ENCODE measurements around the gene CFAP58.

CFAP58 gene

DNA sequence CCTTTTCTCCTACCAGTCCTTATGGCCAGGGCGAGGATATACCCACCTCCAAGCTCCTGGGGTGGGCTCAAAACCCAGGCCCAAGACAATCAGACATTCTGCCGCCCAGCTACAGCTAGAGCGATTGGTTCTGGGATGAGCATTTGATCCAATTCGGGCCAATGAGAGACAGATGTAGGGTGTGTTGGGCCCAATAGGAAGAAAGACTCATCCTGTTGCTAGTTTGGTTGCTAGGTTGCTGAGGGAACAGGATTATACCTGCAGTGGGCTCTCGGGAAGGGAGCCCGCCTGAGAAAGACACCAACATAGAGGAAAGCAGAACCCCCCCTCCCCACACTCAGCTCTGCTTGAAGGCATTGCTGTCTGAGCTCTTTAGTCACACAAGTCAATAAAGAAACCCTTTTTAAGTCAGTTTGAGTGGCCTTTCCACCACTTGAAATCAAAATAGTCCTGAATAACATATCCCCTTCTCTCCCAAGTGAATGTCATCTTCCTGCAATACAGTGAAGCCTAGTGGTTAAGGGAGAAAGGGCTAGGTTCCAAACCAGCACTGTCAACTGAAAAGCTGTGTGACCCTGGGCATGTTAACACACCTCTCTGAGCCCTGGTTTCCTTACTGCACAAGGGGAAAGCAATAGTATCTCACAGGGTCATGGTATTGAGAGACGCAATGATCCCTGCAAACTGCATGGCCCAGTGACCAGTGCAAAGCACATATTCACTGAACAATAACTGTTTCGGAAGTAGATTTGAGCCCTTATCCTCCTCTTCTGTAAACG is 37.1 kb upstream of the CFAP58 start:
- TF ChIP-seq, protein P1, sequence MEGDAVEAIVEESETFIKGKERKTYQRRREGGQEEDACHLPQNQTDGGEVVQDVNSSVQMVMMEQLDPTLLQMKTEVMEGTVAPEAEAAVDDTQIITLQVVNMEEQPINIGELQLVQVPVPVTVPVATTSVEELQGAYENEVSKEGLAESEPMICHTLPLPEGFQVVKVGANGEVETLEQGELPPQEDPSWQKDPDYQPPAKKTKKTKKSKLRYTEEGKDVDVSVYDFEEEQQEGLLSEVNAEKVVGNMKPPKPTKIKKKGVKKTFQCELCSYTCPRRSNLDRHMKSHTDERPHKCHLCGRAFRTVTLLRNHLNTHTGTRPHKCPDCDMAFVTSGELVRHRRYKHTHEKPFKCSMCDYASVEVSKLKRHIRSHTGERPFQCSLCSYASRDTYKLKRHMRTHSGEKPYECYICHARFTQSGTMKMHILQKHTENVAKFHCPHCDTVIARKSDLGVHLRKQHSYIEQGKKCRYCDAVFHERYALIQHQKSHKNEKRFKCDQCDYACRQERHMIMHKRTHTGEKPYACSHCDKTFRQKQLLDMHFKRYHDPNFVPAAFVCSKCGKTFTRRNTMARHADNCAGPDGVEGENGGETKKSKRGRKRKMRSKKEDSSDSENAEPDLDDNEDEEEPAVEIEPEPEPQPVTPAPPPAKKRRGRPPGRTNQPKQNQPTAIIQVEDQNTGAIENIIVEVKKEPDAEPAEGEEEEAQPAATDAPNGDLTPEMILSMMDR (conservative IDR thresholded peaks at IDR 0.05; ENCODE audit: low read depth) = no peak
- POLR2A ChIA-PET (ENCODE audit: low non-redundant PET) = interaction anchor here (0.9 kb wide), 1 partner anchor 9 kb away, joined by 4 read pairs; no protein-coding TSS in a partner anchor
- peak overlapping the region; percentile 25 for H3K27ac ChIP-seq
- CTCF ChIA-PET = interaction anchor here (1.2 to 2.3 kb wide), 3 partner anchors 10 to 34 kb away, joined by 3 to 11 read pairs (median 4); no protein-coding TSS in a partner anchor
- DNase-seq (ENCODE audit: low spot score) = no peak

DNA sequence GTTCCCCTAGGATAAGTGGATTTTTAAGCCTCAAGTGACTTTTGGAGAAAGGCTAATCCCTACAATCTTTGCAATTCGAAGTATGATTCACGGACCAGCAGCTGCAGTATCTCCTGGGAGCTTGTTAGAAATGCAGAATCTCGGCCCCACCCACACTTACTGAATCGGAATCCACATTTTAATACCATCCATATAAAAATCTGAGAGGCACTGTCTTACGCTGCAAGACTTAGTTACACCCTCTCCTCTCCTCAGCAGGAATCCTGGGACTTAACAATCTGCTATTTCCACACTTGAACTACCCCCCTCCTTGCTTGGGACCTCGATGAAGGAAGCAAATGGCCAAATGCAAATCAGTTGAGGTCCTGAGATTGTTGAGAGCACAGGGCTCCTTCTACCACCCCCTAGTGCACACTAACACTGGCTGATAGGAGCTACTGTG is 36.3 kb upstream of the CFAP58 start:
- DNase-seq (ENCODE audit: low spot score) = no peak
- CTCF ChIA-PET = interaction anchor here (1.2 to 2.3 kb wide), 4 partner anchors 11 to 33 kb away, joined by 3 to 11 read pairs (median 4); no protein-coding TSS in a partner anchor
- TF ChIP-seq, protein P1 (conservative IDR thresholded peaks at IDR 0.05; ENCODE audit: low read depth) = no peak
- peak overlapping the region; percentile 86 for H3K27ac ChIP-seq
- POLR2A ChIA-PET (ENCODE audit: low non-redundant PET) = interaction anchor here (0.9 kb wide), 1 partner anchor 10 kb away, joined by 4 read pairs; no protein-coding TSS in a partner anchor

DNA sequence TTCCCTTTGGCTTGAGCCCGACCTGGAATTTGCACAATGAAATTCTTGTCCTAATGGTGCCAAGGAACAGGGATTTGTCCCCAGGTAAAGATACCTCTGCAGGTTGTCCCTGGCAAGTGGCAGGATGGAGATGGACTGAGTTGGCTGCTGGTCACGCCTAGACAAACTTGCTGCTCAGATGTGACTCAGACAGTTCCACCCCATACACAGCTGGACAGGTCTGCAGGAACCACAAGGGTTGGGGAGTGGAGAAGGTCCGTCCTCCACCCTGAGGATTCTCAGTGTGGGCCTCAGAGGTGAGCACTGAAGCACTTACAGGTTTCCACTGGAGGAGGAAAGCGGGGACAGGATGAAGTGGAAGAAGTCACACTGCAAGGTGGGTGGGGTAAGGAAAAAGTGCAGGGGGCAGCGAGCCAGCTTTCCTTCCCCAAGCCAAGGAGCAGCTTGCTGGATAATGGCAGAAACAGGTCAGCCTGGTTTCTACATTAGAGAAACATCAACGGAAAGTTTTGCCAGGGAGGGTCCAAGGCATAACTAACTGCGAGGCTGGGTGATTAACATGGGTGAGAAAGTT is 35.8 kb upstream of the CFAP58 start:
- TF ChIP-seq, protein P1 (conservative IDR thresholded peaks at IDR 0.05; ENCODE audit: low read depth) = no peak
- POLR2A ChIA-PET (ENCODE audit: low non-redundant PET) = no interaction called here
- peak overlapping the region; percentile 86 for H3K27ac ChIP-seq
- DNase-seq (ENCODE audit: low spot score) = no peak
- CTCF ChIA-PET = interaction anchor here (0.6 to 2.3 kb wide), 8 partner anchors 10 to 128 kb away, joined by 3 to 11 read pairs (median 4); no protein-coding TSS in a partner anchor

DNA sequence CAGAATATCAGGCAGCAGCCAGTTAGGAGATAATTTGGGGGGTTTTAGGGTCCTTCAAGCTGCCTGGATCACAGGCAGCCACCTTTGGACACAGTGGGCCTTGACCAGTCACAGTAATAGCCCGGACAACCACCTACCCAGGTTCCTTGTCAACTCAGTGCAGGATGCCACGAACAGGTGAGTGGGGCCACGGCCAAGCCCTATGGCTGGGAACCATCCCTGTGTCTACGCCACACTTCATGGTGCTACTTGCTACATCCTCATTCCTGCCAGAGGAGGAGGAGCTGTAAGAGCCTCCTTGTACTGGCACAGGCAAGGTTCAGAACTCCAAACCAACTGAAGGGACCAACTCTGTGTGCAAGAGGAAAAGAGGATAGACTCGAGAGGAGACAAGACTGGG is 35.3 kb upstream of the CFAP58 start:
- POLR2A ChIA-PET (ENCODE audit: low non-redundant PET) = interaction anchor here (0.6 kb wide), 1 partner anchor 9 kb away, joined by 3 read pairs; no protein-coding TSS in a partner anchor
- CTCF ChIA-PET = interaction anchor here (0.6 to 2.3 kb wide), 6 partner anchors 11 to 128 kb away, joined by 3 to 11 read pairs (median 4); no protein-coding TSS in a partner anchor
- DNase-seq (ENCODE audit: low spot score) = no peak
- H3K27ac ChIP-seq = peak overlapping the region; percentile 86
- TF ChIP-seq, protein P1 (conservative IDR thresholded peaks at IDR 0.05; ENCODE audit: low read depth) = no peak

DNA sequence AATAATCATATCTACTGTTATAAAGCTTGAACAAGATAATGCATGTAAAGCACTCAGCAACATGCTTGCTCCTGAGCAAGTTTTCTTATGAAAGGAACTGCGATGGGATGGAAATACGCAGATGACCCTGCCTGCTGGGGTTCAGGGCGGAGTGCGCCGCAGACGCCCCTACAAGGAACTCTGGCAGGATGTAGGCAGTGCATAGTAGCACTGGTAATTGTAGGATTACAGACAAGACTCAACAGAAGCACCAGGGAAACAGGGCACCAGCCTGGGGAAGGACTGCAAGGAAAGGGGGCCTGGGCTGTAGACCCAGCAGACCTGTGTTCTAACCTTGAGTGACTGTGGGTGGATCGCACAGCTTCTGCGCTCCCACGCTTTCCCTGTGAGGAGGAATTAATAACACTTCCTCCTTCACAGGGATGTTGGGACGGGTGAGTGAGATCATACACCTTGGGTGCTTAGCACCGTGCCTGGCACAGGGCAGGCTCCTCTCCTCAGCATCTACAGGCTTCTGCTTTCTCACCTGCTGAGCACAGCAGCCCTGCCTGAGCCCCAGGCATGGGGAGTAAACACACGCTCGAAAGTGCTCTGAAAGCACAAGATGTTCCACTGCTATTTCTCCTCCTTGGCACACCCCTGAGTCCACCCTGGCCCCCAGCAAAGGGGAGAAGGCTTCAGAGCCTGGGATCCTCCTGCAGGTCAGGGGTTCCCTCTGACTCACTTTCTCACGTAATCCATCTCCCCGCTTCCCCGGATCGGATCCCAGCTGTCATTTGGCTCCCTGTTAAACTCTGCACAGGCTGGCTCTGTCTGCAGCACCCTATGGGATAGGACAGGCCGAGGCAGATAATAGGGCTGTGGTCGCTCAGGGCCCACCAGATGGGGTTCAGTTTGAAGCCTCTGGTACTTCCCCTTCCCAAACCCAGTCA is 34.6 kb upstream of the CFAP58 start:
- TF ChIP-seq, protein P1 (conservative IDR thresholded peaks at IDR 0.05; ENCODE audit: low read depth) = no peak
- peak overlapping the region; percentile 86 for H3K27ac ChIP-seq
- POLR2A ChIA-PET (ENCODE audit: low non-redundant PET) = interaction anchor here (0.6 kb wide), 1 partner anchor 10 kb away, joined by 3 read pairs; no protein-coding TSS in a partner anchor
- CTCF ChIA-PET = interaction anchor here (0.7 to 1.4 kb wide), 5 partner anchors 14 to 196 kb away, joined by 3 to 4 read pairs (median 4); partner anchors contain the start of gene ITPRIP
- DNase-seq (ENCODE audit: low spot score) = peak; percentile 59

Data from RWPE1 (cell line).